ENCODE data around the gene CALM1. TPM values are rescaled to one million over a fixed set of nuclear protein-coding genes. Genes with fewer than 3 reads are reported as not detected.

Gene CALM1
- total RNA-seq, 1 experiment from 2014 or later: 373 TPM

- POLR2A ChIA-PET: interaction anchor here (0.7 kb wide), 1 partner anchor 941 kb away, joined by 6 read pairs; no protein-coding TSS in a partner anchor
- H3K4me3 Mint-ChIP-seq: no peak overlapping the region
- H3K9me3 Mint-ChIP-seq: peaks cover 7% of the 10 kb centered on the region
- no peak overlapping the region for H3K27ac Mint-ChIP-seq
- H3K36me3 Mint-ChIP-seq: no peaks in the 10 kb centered on the region
- H3K27me3 Mint-ChIP-seq (ENCODE audit: low read depth): no peaks in the 10 kb centered on the region
- TF ChIP-seq FOXP1 (CRISPR knock-in tag; IDR thresholded peaks at IDR 0.05; ENCODE audit: borderline replicate concordance) (no peak), E2F5 (CRISPR knock-in tag; IDR thresholded peaks at IDR 0.05) (no peak), CDX4 (CRISPR knock-in tag; IDR thresholded peaks at IDR 0.05; ENCODE audit: borderline replicate concordance) (no peak), NR1H2 (CRISPR knock-in tag; IDR thresholded peaks at IDR 0.05) (no peak), NFYB (CRISPR knock-in tag; conservative IDR thresholded peaks at IDR 0.05; ENCODE audit: low read depth) (no peak), IRF1 (CRISPR knock-in tag; IDR thresholded peaks at IDR 0.05) (no peak), OVOL2 (CRISPR knock-in tag; IDR thresholded peaks at IDR 0.05; ENCODE audit: borderline replicate concordance) (no peak), PREB (CRISPR knock-in tag; IDR thresholded peaks at IDR 0.05; ENCODE audit: borderline replicate concordance) (no peak), CREB1 (CRISPR knock-in tag; IDR thresholded peaks at IDR 0.05) (no peak), SMAD3 (CRISPR knock-in tag; IDR thresholded peaks at IDR 0.05; ENCODE audit: borderline replicate concordance) (no peak), GTF2I (CRISPR knock-in tag; conservative IDR thresholded peaks at IDR 0.05) (no peak), KAT7 (CRISPR knock-in tag; IDR thresholded peaks at IDR 0.05; ENCODE audit: borderline replicate concordance) (no peak), USF2 (CRISPR knock-in tag; IDR thresholded peaks at IDR 0.05) (no peak), ZNF423 (CRISPR knock-in tag; IDR thresholded peaks at IDR 0.05) (no peak), FOXK1 (CRISPR knock-in tag; IDR thresholded peaks at IDR 0.05) (no peak), SOX15 (CRISPR knock-in tag; IDR thresholded peaks at IDR 0.05) (no peak), ZNF219 (CRISPR knock-in tag; IDR thresholded peaks at IDR 0.05; ENCODE audit: borderline replicate concordance) (no peak), ZNF317 (CRISPR knock-in tag; IDR thresholded peaks at IDR 0.05; ENCODE audit: borderline replicate concordance, low read depth) (no peak)
- ATAC-seq (no peak), DNase-seq (ENCODE audit: low spot score) (no peak)
- H3K4me1 Mint-ChIP-seq: peaks cover 6% of the 10 kb centered on the region
- CTCF ChIA-PET: no interaction called here
Observed at GRCh38 chr14:90419200-90419599, 22.4 kb downstream of the CALM1 start.

GRCh38 chr14:90421001-90421631 is 24.3 kb downstream of the CALM1 start:
- Mint-ChIP-seq H3K9me3 (peaks cover 7% of the 10 kb centered on the region), H3K4me1 (peaks cover 18% of the 10 kb centered on the region), H3K36me3 (no peaks in the 10 kb centered on the region), H3K27me3 (ENCODE audit: low read depth) (no peaks in the 10 kb centered on the region; the same call in 1 of the 2 replicates), H3K27ac (no peak overlapping the region), H3K4me3 (no peak overlapping the region)
- DNase-seq (ENCODE audit: low spot score) (no peak), ATAC-seq (no peak)
- TF ChIP-seq PREB (CRISPR knock-in tag; IDR thresholded peaks at IDR 0.05; ENCODE audit: borderline replicate concordance): no peak
- TF ChIP-seq USF2 (CRISPR knock-in tag; IDR thresholded peaks at IDR 0.05): no peak
- ChIA-PET CTCF (no interaction called here), POLR2A (no interaction called here)
